SK-N-MC (cell line): ENCODE results near the gene FBXO8.

Source experiments
- EZH2 ChIP-seq: fragments of 200-600 bp; sonication (generic); IDR thresholded peaks from one replicate; pipeline ENCODE4 v1.6.1; 2017; ENCODE audit warnings: antibody characterized with exemption
- POLR2AphosphoS5 ChIP-seq: IDR thresholded peaks from 2 replicates; pipeline ENCODE4 v1.6.1; 2012; ENCODE audit warnings: mild to moderate bottlenecking, low read depth, low read length, borderline replicate concordance

DNA sequence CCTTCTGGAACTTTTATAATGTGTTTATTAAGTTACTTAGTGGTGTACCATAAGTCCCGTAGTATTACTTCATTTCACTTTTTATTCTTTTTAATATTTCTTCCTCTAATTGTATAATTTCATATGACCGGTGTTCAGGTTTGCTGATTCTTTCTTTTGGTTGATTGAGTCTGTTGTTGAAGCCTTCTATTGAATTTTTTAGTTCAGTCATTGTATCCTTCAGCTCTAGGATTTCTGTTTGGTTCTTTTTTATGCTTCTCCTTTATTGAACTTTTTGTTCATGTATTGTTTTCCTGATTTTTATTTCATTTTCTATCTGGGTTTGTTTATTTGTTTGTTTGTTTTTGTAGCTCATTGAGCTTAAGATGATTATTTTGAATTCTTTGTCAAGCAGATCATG is 9.0 kb upstream of the FBXO8 start:
- no peak for TF ChIP-seq EZH2
- TF ChIP-seq POLR2AphosphoS5 = no peak
